Hepatocyte (in vitro differentiated cells): ENCODE measurements around the gene GNAZ.

Experiments
- EZH2 ChIP-seq: fragments of 200-600 bp; sonication (generic); IDR thresholded peaks from 2 replicates; pipeline ENCODE4 v1.6.1; 2016; ENCODE audit warnings: antibody characterized with exemption, mild to moderate bottlenecking, borderline replicate concordance
- TF ChIP-seq, protein P1 (sequence below): fragments of 200-600 bp; sonication (generic); IDR thresholded peaks from 2 replicates; pipeline ENCODE4 v1.5.1; 2016; ENCODE audit warnings: antibody characterized with exemption, mild to moderate bottlenecking; ENCODE audit not compliant: poor library complexity

- TF ChIP-seq, protein P1, sequence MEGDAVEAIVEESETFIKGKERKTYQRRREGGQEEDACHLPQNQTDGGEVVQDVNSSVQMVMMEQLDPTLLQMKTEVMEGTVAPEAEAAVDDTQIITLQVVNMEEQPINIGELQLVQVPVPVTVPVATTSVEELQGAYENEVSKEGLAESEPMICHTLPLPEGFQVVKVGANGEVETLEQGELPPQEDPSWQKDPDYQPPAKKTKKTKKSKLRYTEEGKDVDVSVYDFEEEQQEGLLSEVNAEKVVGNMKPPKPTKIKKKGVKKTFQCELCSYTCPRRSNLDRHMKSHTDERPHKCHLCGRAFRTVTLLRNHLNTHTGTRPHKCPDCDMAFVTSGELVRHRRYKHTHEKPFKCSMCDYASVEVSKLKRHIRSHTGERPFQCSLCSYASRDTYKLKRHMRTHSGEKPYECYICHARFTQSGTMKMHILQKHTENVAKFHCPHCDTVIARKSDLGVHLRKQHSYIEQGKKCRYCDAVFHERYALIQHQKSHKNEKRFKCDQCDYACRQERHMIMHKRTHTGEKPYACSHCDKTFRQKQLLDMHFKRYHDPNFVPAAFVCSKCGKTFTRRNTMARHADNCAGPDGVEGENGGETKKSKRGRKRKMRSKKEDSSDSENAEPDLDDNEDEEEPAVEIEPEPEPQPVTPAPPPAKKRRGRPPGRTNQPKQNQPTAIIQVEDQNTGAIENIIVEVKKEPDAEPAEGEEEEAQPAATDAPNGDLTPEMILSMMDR: no peak
- TF ChIP-seq EZH2: no peak
Measured at GRCh38 chr22:23127055-23127756, 56.9 kb downstream of the GNAZ start.
